ENCODE results near the gene ITPKC. TPM values are rescaled to one million over a fixed set of nuclear protein-coding genes. Genes with fewer than 3 reads are reported as not detected.

Gene ITPKC
- total and polyA plus RNA-seq, 4 donors: 28.0 to 97.2 (median 43.1) TPM

DNA sequence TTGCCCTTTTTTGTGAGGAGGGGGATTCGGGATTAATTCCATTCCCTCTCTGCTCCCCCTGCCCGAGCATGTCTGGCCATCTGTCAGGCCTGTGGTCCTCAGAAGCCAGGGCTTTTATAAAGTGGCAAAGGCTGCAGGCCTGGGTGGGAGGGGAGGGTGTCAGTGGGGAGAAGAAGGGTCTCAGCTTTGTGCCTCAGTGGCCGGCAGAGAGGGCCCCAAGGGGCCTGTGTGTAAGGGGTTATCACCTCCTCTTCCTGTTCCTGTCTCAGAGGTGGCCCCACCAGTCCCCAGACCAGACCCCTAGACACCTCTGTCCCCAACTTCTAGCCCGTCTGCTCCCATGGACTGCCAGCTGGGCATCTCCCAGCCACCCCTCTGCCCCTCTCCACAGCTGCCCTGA, 23.0 kb upstream of the ITPKC start:
- DNase-seq: no peak
- no peak overlapping the region for H3K9ac ChIP-seq (ENCODE audit: insufficient read depth in 1 of 2, low read length in 2 of 2)
- peaks cover 3 to 27% (median 8%) of the 10 kb centered on the region in 4 donors for H3K36me3 ChIP-seq (ENCODE audit: control insufficient read depth in 4 of 4, insufficient read depth in 4 of 4, low read length in 4 of 4)
- TF ChIP-seq CTCF (IDR thresholded peaks at IDR 0.05; ENCODE audit: control extremely low read depth, extremely low read depth): no peak
- no peak for ATAC-seq (ENCODE audit: insufficient read depth, low FRiP score)
- H3K27ac ChIP-seq (ENCODE audit: low read depth in 1 of 2, low read length in 1 of 2): no peak overlapping the region
- H3K4me1 ChIP-seq (ENCODE audit: control insufficient read depth in 5 of 5, insufficient read depth in 5 of 5, low read length in 5 of 5): peaks cover 0 to 18% (median 5%) of the 10 kb centered on the region in 5 donors
- no peak overlapping the region for H3K4me3 ChIP-seq
- H3K27me3 ChIP-seq (ENCODE audit: control insufficient read depth in 3 of 3, insufficient read depth in 3 of 3, low read length in 2 of 3): no peaks in the 10 kb centered on the region
- WGBS, 2 donors: 88 to 95% methylated on average over 4 of the region's 4 CpGs
- no peaks in the 10 kb centered on the region for H3K9me3 ChIP-seq (ENCODE audit: control insufficient read depth in 4 of 4, insufficient read depth in 3 of 4, low read length in 3 of 4)

GRCh38 chr19:40695881-40696280, 21.0 kb upstream of the ITPKC start:
- Histone ChIP-seq H3K9ac (ENCODE audit: insufficient read depth in 1 of 2, low read length in 2 of 2) (no peak overlapping the region), H3K36me3 (ENCODE audit: control insufficient read depth in 4 of 4, insufficient read depth in 4 of 4, low read length in 4 of 4) (peaks cover 3 to 40% (median 11%) of the 10 kb centered on the region in 4 donors), H3K4me3 (no peak overlapping the region), H3K27me3 (ENCODE audit: control insufficient read depth in 3 of 3, insufficient read depth in 3 of 3, low read length in 2 of 3) (no peaks in the 10 kb centered on the region), H3K4me1 (ENCODE audit: control insufficient read depth in 5 of 5, insufficient read depth in 5 of 5, low read length in 5 of 5) (peaks cover 0 to 4% (median 0%) of the 10 kb centered on the region in 5 donors), H3K9me3 (ENCODE audit: control insufficient read depth in 4 of 4, insufficient read depth in 3 of 4, low read length in 3 of 4) (no peaks in the 10 kb centered on the region), H3K27ac (ENCODE audit: low read depth in 1 of 2, low read length in 1 of 2) (no peak overlapping the region)
- WGBS, 2 donors: 94 to 95% methylated on average over 5 of the region's 5 CpGs
- no peak for ATAC-seq (ENCODE audit: insufficient read depth, low FRiP score)
- TF ChIP-seq CTCF (IDR thresholded peaks at IDR 0.05; ENCODE audit: control extremely low read depth, extremely low read depth): no peak
- no peak for DNase-seq

- Histone ChIP-seq H3K9ac (ENCODE audit: insufficient read depth in 1 of 2, low read length in 2 of 2) (no peak overlapping the region), H3K36me3 (ENCODE audit: control insufficient read depth in 4 of 4, insufficient read depth in 4 of 4, low read length in 4 of 4) (peaks cover 7 to 41% (median 16%) of the 10 kb centered on the region in 4 donors), H3K27me3 (ENCODE audit: control insufficient read depth in 3 of 3, insufficient read depth in 3 of 3, low read length in 2 of 3) (no peaks in the 10 kb centered on the region), H3K27ac (ENCODE audit: low read depth in 1 of 2, low read length in 1 of 2) (no peak overlapping the region), H3K4me1 (ENCODE audit: control insufficient read depth in 5 of 5, insufficient read depth in 5 of 5, low read length in 5 of 5) (no peaks in the 10 kb centered on the region), H3K4me3 (no peak overlapping the region), H3K9me3 (ENCODE audit: control insufficient read depth in 4 of 4, insufficient read depth in 3 of 4, low read length in 3 of 4) (no peaks in the 10 kb centered on the region)
- WGBS, 2 donors: 97 to 98% methylated on average over 6 of the region's 6 CpGs
- ATAC-seq (ENCODE audit: insufficient read depth, low FRiP score) (no peak), DNase-seq (no peak)
- TF ChIP-seq CTCF (IDR thresholded peaks at IDR 0.05; ENCODE audit: control extremely low read depth, extremely low read depth): no peak
Measured at GRCh38 chr19:40697007-40697406, 19.9 kb upstream of the ITPKC start.

GRCh38 chr19:40700083-40700482, 16.8 kb upstream of the ITPKC start:
- H3K27ac ChIP-seq (ENCODE audit: low read depth in 1 of 2, low read length in 1 of 2): no peak overlapping the region
- no peak for TF ChIP-seq CTCF (IDR thresholded peaks at IDR 0.05; ENCODE audit: control extremely low read depth, extremely low read depth)
- no peaks in the 10 kb centered on the region for H3K27me3 ChIP-seq (ENCODE audit: control insufficient read depth in 3 of 3, insufficient read depth in 3 of 3, low read length in 2 of 3)
- H3K4me3 ChIP-seq: no peak overlapping the region
- H3K4me1 ChIP-seq (ENCODE audit: control insufficient read depth in 5 of 5, insufficient read depth in 5 of 5, low read length in 5 of 5): no peaks in the 10 kb centered on the region
- H3K36me3 ChIP-seq (ENCODE audit: control insufficient read depth in 4 of 4, insufficient read depth in 4 of 4, low read length in 4 of 4): peaks cover 7 to 53% (median 24%) of the 10 kb centered on the region in 4 donors
- WGBS, 2 donors: 94 to 99% methylated on average over 9 of the region's 9 CpGs
- ATAC-seq (ENCODE audit: insufficient read depth, low FRiP score) (no peak), DNase-seq (no peak)
- no peak overlapping the region for H3K9ac ChIP-seq (ENCODE audit: insufficient read depth in 1 of 2, low read length in 2 of 2)
- no peaks in the 10 kb centered on the region for H3K9me3 ChIP-seq (ENCODE audit: control insufficient read depth in 4 of 4, insufficient read depth in 3 of 4, low read length in 3 of 4)

Data from lung (tissue), 12 donors.